ENCODE measurements around the gene KLHL1.

DNA sequence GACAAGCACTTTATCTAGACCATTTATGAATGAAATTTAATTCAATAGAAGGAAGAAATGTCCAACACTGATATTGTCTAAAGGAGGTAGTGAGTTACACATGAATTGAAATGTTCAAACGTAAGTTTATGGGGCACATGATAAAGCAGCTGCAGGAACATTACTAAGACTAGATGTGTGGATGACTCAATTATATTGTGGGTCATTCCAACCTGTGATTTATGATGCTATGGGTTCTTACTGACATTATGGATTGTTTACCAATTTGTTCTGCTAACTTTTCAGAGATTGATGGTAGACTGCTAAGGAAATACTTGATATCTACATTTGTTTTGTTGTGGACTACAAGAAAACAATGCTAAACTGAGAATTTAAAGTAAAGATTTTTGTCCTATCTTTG is 56.7 kb downstream of the KLHL1 start:
- no peak for TF ChIP-seq MXI1 (conservative IDR thresholded peaks at IDR 0.05; ENCODE audit: poor library complexity, severe bottlenecking)
- no peak for TF ChIP-seq TAF1 (IDR thresholded peaks at IDR 0.05; ENCODE audit: low read depth)
- no peak for TF ChIP-seq POLR2AphosphoS5 (IDR thresholded peaks at IDR 0.05)
- TF ChIP-seq, protein P1, sequence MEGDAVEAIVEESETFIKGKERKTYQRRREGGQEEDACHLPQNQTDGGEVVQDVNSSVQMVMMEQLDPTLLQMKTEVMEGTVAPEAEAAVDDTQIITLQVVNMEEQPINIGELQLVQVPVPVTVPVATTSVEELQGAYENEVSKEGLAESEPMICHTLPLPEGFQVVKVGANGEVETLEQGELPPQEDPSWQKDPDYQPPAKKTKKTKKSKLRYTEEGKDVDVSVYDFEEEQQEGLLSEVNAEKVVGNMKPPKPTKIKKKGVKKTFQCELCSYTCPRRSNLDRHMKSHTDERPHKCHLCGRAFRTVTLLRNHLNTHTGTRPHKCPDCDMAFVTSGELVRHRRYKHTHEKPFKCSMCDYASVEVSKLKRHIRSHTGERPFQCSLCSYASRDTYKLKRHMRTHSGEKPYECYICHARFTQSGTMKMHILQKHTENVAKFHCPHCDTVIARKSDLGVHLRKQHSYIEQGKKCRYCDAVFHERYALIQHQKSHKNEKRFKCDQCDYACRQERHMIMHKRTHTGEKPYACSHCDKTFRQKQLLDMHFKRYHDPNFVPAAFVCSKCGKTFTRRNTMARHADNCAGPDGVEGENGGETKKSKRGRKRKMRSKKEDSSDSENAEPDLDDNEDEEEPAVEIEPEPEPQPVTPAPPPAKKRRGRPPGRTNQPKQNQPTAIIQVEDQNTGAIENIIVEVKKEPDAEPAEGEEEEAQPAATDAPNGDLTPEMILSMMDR (IDR thresholded peaks at IDR 0.05; ENCODE audit: poor library complexity, severe bottlenecking): no peak

All from neural cell (in vitro differentiated cells).